NCI-H2081 treated with DMSO at 0.1 percent for 48 hours (cell line): ENCODE measurements around the gene CSRNP3.

ENCODE experiments used
- DNase-seq: peaks from one replicate; lab custom pipeline; 2025; lab: John Stamatoyannopoulos, UW

The CSRNP3 gene

GRCh38 chr2:165687426-165688002, 218.0 kb downstream of the CSRNP3 start:
- DNase-seq, result no peak

GRCh38 chr2:165691615-165692014, 222.1 kb downstream of the CSRNP3 start:
- no peak for DNase-seq

GRCh38 chr2:165692906-165693305, 223.4 kb downstream of the CSRNP3 start:
- no peak for DNase-seq

GRCh38 chr2:165693838-165694237, 224.3 kb downstream of the CSRNP3 start:
- no peak for DNase-seq

GRCh38 chr2:165697748-165698443, 228.4 kb downstream of the CSRNP3 start:
- DNase-seq, result peak; percentile 32

GRCh38 chr2:165698444-165698884, 229.0 kb downstream of the CSRNP3 start:
- DNase-seq, result peak; percentile 50

GRCh38 chr2:165699946-165700345, 230.4 kb downstream of the CSRNP3 start:
- DNase-seq, result no peak

- DNase-seq, result no peak
Measured at GRCh38 chr2:165700531-165700930, 231.0 kb downstream of the CSRNP3 start.

- no peak for DNase-seq
Measured at GRCh38 chr2:165701147-165701546, 231.6 kb downstream of the CSRNP3 start.

GRCh38 chr2:165706960-165707487, 237.5 kb downstream of the CSRNP3 start:
- no peak for DNase-seq

GRCh38 chr2:165716091-165716490, 246.6 kb downstream of the CSRNP3 start:
- DNase-seq, result no peak

GRCh38 chr2:165718610-165719210, 249.2 kb downstream of the CSRNP3 start:
- DNase-seq, result no peak

- no peak for DNase-seq
Measured at GRCh38 chr2:165720511-165720910, 251.0 kb downstream of the CSRNP3 start.

GRCh38 chr2:165725421-165725820, 255.9 kb downstream of the CSRNP3 start:
- no peak for DNase-seq
